Activated T-cell treated with anti-CD3 and anti-CD28 coated beads, Interleukin-2, amount 50 U/mL, for 48 hours (primary cell): Measurements from ENCODE around the gene SLITRK4.

Experiments
- DNase-seq, 2 experiments: peaks; one replicate each; pipeline ENCODE4 v3.0.0-alpha.2; 2020

The SLITRK4 gene

GRCh38 chrX:143635915-143636314 is at the start of gene SLITRK4:
Gene SLITRK4 (minus strand): TSS chrX:143636101. CDS start chrX:143631108, 4,993 bp downstream.
- DNase-seq = no peak

DNA sequence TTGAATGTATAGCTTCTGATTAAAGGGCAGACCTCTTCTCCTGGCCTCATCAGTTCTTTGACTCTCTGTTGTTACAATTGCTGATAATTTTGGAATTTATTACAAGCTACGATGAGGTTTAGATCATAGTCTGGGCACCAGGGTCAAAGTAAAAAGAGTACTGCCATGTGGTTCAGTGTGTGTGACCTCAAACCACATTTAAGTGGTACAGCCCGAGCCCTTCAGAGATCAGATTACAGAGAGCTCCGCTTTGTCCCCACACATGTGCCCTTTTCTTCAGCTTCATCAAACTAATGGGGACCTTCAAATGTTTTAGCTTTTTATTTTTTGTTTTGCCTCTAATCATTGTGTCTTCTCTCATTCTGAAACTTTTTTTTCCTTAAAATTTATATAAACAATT is 47.6 kb upstream of the SLITRK4 start:
- no peak for DNase-seq

DNA sequence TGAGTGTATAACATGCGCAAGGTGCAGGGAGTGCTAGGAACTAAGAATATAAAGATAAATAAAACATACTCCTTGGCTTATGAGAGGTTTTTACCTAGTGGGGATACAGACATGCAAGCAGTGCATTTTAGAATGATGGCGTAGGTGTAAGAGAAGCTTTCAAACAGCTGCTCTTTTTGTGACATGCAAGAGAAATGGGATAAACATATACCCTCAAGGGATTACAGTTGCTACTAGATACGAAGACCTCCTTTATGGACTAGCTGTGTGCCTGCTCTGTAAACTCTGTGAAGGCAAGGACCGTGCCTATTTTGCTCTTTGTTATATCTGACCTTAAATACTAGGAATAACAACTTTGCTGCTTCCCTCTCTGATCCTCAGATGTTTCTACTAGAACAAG is 39.0 kb upstream of the SLITRK4 start:
- no peak for DNase-seq

DNA sequence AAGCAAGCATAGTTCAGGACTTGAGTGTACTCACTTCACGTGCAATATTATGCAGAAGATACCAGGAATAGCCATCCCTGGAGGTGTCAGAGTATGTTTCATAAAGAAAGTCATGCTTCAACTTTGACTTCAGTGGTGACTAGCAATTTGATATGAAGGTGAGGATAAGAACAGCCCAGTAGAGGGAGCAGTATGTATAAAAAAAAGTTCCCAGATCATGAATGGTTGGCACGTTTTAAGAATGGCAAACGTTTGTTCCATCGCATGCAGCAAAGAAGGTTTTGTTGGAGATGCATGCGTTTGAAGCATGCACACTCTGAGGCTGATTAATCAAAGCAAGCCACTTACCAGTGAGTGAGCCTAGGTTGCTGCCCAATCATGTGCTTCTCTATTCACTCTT is 33.5 kb upstream of the SLITRK4 start:
- DNase-seq = no peak

DNA sequence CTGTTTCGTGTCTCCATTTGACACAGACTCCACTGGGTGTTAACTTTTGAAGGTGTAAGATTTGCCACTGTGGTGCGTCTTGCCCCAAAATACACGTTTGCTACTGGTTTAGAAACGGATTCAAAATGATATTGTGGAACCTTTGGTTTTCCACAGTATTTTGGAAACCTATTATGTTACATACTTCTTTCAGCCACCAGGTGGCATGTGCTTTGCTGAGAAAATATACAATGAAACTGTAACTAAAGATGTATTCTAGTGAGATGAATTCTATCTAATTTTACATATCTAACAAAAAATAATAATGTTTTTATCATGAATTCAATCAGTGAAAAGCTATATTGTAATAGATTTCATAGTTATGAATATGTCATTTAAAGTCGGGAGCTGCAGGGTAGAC is 28.4 kb upstream of the SLITRK4 start:
- no peak for DNase-seq

GRCh38 chrX:143663755-143664154 is 27.9 kb upstream of the SLITRK4 start:
- no peak for DNase-seq

GRCh38 chrX:143661286-143661685 is 25.4 kb upstream of the SLITRK4 start:
- DNase-seq = no peak

- DNase-seq = no peak
Observed at GRCh38 chrX:143648705-143649104, 12.8 kb upstream of the SLITRK4 start.

DNA sequence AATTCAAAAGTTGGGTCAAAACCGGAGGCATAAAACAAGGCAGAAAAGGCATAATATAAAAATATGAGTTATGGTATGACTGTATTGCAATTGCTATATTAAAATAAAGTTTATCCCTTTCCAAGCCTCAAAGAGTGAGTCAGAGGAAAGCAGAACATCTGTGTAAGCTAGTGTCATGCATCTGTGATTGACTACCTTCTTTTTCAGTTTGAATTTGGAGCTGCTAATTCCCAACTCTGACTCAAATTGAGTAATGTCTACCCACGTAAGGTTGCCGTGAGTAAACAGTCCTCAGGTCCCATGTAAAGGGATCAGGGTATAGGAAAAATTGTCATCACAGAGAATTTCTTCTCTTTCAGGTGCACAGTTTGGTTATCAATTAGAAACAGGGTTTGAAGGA is 6.5 kb upstream of the SLITRK4 start:
- no peak for DNase-seq

DNA sequence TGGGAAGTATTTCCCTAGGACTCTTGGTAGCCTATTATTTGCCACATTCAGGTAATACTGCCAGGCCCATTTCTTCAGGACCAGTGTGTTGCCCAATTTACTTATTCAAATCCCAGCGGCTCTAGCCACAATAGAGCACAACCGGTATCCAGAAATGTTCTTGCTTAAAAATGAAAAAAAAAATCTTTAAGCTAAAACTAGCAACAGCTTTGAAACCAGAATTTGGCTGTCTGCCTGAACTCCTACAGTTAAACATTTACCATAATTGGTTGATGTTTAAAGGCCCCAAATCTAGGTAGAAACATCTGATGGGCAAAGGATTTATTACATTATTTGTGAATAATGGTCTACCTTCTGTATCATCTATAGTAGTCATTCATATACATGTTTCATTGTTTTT is 930 bp upstream of the SLITRK4 start:
- no peak for DNase-seq

GRCh38 chrX:143634663-143635455 is 1.0 kb downstream of the SLITRK4 start:
- DNase-seq = no peak

GRCh38 chrX:143634309-143634662 is 1.6 kb downstream of the SLITRK4 start:
- DNase-seq = no peak

- no peak for DNase-seq
Observed at GRCh38 chrX:143633461-143634308, 2.2 kb downstream of the SLITRK4 start.

DNA sequence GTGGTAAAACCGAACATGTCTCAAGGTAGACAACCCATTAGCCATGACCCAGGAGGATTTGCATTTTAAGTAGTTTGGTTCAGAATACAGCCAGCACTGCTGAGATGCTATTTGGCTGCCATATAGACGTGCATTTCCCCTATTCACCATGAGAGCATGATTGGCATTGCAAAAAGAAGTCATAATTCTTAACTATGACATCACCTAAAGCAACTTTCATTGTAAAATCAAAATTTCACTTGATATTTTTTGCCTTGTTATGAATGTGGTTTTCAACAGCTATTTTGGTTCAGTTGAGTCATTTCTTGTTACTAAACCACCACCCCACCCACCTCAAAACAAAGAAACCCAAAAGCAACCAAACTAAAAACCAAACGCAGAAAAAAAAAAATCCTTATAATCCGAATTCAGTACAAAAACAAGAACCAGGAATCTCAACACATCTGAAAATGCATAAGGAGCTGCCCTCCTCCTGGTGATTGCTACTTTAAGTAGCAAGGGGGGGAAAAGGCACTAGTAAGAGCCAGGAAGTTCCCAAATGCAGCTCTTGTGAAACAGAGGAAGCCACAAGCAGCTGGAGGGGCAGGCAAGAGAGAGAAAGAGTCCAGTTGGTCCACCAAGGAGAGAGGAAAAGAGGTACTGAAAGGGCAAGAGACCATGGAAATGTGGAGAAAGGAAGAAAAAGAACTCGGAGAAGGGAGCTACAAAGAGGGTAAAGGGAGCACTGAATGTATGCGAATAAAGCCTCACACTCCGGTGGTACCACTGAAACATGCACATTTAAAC is 3.1 kb downstream of the SLITRK4 start:
- no peak for DNase-seq

DNA sequence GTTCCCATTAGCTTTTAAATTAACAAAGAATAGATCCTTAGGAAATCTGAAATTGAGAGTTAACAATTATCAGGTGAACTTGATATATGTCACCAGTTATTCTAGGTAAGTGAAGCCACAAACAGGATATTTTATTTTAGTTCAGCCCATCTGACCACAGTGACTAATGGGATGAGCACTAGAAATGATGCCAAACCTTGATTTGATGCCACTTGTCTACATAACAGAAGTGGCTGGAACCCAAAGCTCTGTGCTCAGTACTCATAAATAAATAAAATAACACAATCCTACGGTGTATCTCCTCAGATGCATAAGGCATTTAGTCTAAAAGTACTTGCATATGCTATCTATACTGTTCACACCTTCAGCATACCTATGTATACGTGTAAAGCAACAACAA is 12.2 kb downstream of the SLITRK4 start:
- DNase-seq = no peak

DNA sequence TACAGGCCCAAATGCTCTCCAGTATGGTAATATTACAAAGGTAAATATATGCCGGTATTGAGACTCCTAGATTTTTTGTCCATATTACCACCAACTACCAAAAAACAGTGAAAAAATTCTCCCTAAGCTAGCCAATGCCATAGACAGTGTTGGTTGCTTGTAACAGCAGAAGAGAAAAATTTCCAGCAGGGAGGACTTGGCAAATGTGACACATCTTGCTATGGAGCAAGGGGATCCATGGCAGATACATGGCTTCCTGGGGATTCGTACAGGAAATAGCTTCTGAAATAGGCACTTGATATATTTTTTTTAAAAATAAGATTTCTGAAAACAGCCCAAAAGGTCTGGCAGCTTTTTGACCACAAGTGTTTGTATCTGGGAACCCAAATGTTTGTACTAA is 14.6 kb downstream of the SLITRK4 start:
- DNase-seq = no peak

DNA sequence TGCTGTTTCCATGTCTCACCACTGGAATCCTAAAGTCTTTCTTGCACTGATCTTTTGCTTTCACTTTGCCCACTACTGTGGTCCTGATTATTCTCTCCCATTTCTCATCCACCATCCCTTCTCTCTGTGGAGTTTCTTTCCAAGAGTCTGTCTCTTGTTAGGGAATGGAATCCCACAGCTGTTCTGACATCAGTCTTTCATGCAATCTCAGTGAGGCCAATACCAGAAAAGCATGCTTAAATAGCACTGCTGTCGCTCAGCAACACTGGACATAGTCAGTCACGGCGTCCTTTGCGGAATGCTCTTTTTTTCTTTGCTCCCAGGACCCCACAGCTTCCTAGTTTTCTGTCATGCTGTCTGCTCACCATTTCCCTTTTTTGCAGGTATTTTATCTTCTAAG is 20.1 kb downstream of the SLITRK4 start:
- no peak for DNase-seq

- DNase-seq = no peak
Observed at GRCh38 chrX:143601809-143602208, 34.1 kb downstream of the SLITRK4 start.

- DNase-seq = no peak
Observed at GRCh38 chrX:143581240-143581639, 54.7 kb downstream of the SLITRK4 start.

GRCh38 chrX:143580266-143580665 is 55.6 kb downstream of the SLITRK4 start:
- no peak for DNase-seq
